ENCODE measurements around the gene JTB.

JTB gene

DNA sequence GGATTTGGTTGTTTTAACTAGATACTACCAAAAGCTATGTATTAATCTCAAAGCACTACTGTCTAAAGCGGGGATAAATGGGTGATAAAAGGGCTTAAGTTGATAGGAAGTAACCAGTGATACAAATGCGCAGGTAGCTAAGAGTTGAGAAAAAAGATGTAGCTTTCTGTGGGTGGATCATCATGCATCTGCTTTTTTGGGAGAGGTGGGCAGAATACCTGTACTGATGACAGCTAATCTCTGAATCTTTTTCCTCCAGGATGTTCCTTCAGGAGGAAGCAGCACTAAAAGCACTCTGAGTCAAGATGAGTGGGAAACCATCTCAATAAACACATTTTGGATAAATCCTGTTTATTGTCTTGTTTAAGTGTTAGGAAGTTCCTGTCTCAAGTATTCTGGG, 14.3 kb upstream of the JTB start:
- peaks cover 10% of the 10 kb centered on the region; the same call in 1 of the 2 replicates for H4K20me1 ChIP-seq (ENCODE audit: insufficient read depth, low read length)
- ATAC-seq (ENCODE audit: insufficient read depth, low read depth) (no peak), DNase-seq (no peak)
- no peaks in the 10 kb centered on the region for H3K9me3 ChIP-seq (ENCODE audit: insufficient read depth, low read length, severe bottlenecking)
- peak overlapping the region; percentile 53 to 66; a peak in 3 of 4 replicates for H3K4me3 ChIP-seq (ENCODE audit: low read depth in 1 of 2, low read length in 2 of 2)
- no peak overlapping the region for H2AFZ ChIP-seq (ENCODE audit: low read depth, low read length)
- peaks cover 22% of the 10 kb centered on the region for H3K79me2 ChIP-seq (ENCODE audit: insufficient read depth, low read length)
- H3K27ac ChIP-seq (ENCODE audit: low read length), result peak overlapping the region; percentile 86; the same call in 1 of the 2 replicates
- peaks cover 45% of the 10 kb centered on the region for H3K36me3 ChIP-seq (ENCODE audit: insufficient read depth, low read length)
- H3K9ac ChIP-seq (ENCODE audit: low read depth, low read length), result peak overlapping the region; percentile 63
- H3K27me3 ChIP-seq (ENCODE audit: insufficient read depth, low read length, poor library complexity), result no peaks in the 10 kb centered on the region
- TF ChIP-seq EZH2 (IDR thresholded peaks at IDR 0.05; ENCODE audit: borderline replicate concordance, low read depth, low read length, severe bottlenecking) (no peak), CTCF (IDR thresholded peaks at IDR 0.05; ENCODE audit: borderline replicate concordance, extremely low read depth, low read length, poor library complexity, severe bottlenecking) (no peak)
- H3K4me2 ChIP-seq (ENCODE audit: insufficient read depth, low read length), result peak overlapping the region; percentile 68
- H3K4me1 ChIP-seq (ENCODE audit: insufficient read depth, low read length), result peaks cover 34% of the 10 kb centered on the region

GRCh38 chr1:153991151-153991630, 13.7 kb upstream of the JTB start:
- Histone ChIP-seq H4K20me1 (ENCODE audit: insufficient read depth, low read length) (peaks cover 10% of the 10 kb centered on the region; the same call in 1 of the 2 replicates), H3K4me2 (ENCODE audit: insufficient read depth, low read length) (peak overlapping the region; percentile 68), H3K36me3 (ENCODE audit: insufficient read depth, low read length) (peaks cover 45% of the 10 kb centered on the region), H3K4me1 (ENCODE audit: insufficient read depth, low read length) (peaks cover 39% of the 10 kb centered on the region), H3K9me3 (ENCODE audit: insufficient read depth, low read length, severe bottlenecking) (no peaks in the 10 kb centered on the region), H3K4me3 (ENCODE audit: low read depth in 1 of 2, low read length in 2 of 2) (peak overlapping the region; percentile 53 to 66), H3K9ac (ENCODE audit: low read depth, low read length) (peak overlapping the region; percentile 63), H3K79me2 (ENCODE audit: insufficient read depth, low read length) (peaks cover 22% of the 10 kb centered on the region), H3K27ac (ENCODE audit: low read length) (peak overlapping the region; percentile 86), H3K27me3 (ENCODE audit: insufficient read depth, low read length, poor library complexity) (no peaks in the 10 kb centered on the region), H2AFZ (ENCODE audit: low read depth, low read length) (0 out of 2 replicates have a peak overlapping the region, but pooled peaks have one; percentile 67)
- TF ChIP-seq CTCF (IDR thresholded peaks at IDR 0.05; ENCODE audit: borderline replicate concordance, extremely low read depth, low read length, poor library complexity, severe bottlenecking), result no peak
- no peak for DNase-seq
- ATAC-seq (ENCODE audit: insufficient read depth, low read depth), result no peak

DNA sequence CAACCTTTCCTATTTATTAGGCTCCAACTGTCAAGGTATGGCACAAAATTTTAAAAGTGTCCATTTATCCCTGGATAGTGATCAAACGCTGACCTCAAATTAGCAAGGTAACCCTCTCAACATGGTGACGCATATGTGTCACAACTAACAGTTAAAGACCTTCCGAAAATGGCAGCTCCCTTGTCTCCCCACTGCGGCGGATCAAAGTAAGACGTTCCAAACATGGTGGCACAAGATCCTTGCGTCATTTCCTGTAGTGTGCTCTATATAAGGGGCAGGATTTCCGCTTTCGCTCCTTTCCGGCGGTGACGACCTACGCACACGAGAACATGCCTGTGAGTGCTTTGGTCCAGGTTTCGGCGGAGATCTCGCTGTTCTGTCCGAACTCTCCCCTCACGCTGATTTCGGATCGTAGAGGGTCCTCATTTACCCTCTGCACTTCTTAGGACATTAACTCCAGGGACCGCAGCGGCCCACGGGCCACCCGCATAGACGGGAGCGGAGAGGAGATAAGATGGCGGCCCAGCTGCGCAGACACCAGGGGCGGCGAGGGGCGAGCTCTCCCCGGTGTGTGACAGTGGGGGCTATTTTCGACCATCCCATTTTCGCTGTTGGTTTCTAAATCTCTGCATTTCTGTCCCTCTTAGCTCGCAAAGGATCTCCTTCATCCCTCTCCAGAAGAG, 13.1 kb upstream of the JTB start, which contains the start of gene RPS27:
Gene RPS27, plus strand, starts transcription at position 295 of the 683 bp plus-strand sequence. Its CDS starts 35 bp downstream, at position 330.
- Histone ChIP-seq H3K27me3 (ENCODE audit: insufficient read depth, low read length, poor library complexity) (no peaks in the 10 kb centered on the region), H3K79me2 (ENCODE audit: insufficient read depth, low read length) (peaks cover 22% of the 10 kb centered on the region), H3K27ac (ENCODE audit: low read length) (peak within 1 kb of the TSS; percentile 86), H3K4me1 (ENCODE audit: insufficient read depth, low read length) (peaks cover 41% of the 10 kb centered on the region), H3K9me3 (ENCODE audit: insufficient read depth, low read length, severe bottlenecking) (no peaks in the 10 kb centered on the region), H3K36me3 (ENCODE audit: insufficient read depth, low read length) (peaks cover 44% of the 10 kb centered on the region), H4K20me1 (ENCODE audit: insufficient read depth, low read length) (peaks cover 10% of the 10 kb centered on the region; the same call in 1 of the 2 replicates), H2AFZ (ENCODE audit: low read depth, low read length) (peak within 1 kb of the TSS; percentile 82), H3K4me2 (ENCODE audit: insufficient read depth, low read length) (peak within 1 kb of the TSS; percentile 68), H3K4me3 (ENCODE audit: low read depth in 1 of 2, low read length in 2 of 2) (peak within 1 kb of the TSS; percentile 53 to 66), H3K9ac (ENCODE audit: low read depth, low read length) (peak within 1 kb of the TSS; percentile 63)
- ATAC-seq (ENCODE audit: insufficient read depth, low read depth) (peak; percentile 83), DNase-seq (peak; percentile 95)
- TF ChIP-seq CTCF (IDR thresholded peaks at IDR 0.05; ENCODE audit: borderline replicate concordance, extremely low read depth, low read length, poor library complexity, severe bottlenecking) (no peak), EZH2 (IDR thresholded peaks at IDR 0.05; ENCODE audit: borderline replicate concordance, low read depth, low read length, severe bottlenecking) (no peak)
